Activated T-helper 2 cell treated with anti-CD3 and anti-CD28 coated beads, Interferon-gamma antibody, Interleukin-2, Interleukin-4, amounts not matched to agents 10 μg/mL and 5 μg/mL and 100 μg/mL, durations not matched to agents 14 hours and 24 hours and 36 hours (primary cell): ENCODE results near the gene AFDN. TPM values are rescaled to one million over a fixed set of nuclear protein-coding genes. Genes with fewer than 3 reads are reported as not detected.

Source experiments
- DNase-seq: peaks from one replicate; pipeline ENCODE4 v3.0.0; 2021; ENCODE audit warnings: low spot score
- H3K27ac Mint-ChIP-seq: one replicate; pipeline ENCODE4 v1.8.0; 2021; ENCODE audit warnings: mixed read lengths
- H3K27me3 Mint-ChIP-seq: one replicate; pipeline ENCODE4 v1.8.0; 2021; ENCODE audit warnings: low read depth, mixed read lengths
- H3K36me3 Mint-ChIP-seq: one replicate; pipeline ENCODE4 v1.8.0; 2021; ENCODE audit warnings: low read depth, mixed read lengths
- H3K4me1 Mint-ChIP-seq: one replicate; pipeline ENCODE4 v1.8.0; 2021; ENCODE audit warnings: low read depth, mixed read lengths
- H3K4me3 Mint-ChIP-seq: one replicate; pipeline ENCODE4 v1.8.0; 2021; ENCODE audit warnings: low read depth, mild to moderate bottlenecking, moderate library complexity, mixed read lengths
- H3K9me3 Mint-ChIP-seq: one replicate; pipeline ENCODE4 v1.8.0; 2021; ENCODE audit warnings: mixed read lengths
- intact Hi-C: fragments of 100-400 bp; cut with micrococcal nuclease; formaldehyde crosslinking; loops from one replicate; pipeline ENCODE4 v1.15.1; 2023
- total RNA-seq: library from RNA; stranded (reverse); gene quantifications from 2 replicates; pipeline ENCODE4 v1.2.3, GENCODE V29; 2022

The AFDN gene
- total RNA-seq, 1 donor from 2014 or later, result 28.2 TPM

DNA sequence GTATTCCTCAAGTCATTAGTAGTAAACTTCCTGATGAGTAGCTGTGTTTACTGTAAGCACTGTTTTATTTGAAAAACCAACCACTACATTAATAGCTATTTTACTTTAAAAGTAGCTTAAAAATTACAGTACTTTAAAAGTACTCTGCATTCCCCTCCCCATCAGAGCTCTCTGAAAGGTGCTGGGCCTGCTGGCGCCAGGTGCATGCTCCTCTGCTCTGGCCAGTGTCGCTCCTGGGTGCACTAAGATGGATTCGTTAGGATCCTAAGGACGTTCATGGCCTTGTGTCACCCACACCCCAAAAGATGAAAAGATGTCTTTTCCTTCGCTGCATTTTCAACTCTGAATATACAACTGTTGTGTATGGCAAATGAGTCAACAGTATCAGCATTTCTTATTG, 126.8 kb downstream of the AFDN start:
- no peaks in the 10 kb centered on the region for H3K36me3 Mint-ChIP-seq
- H3K27me3 Mint-ChIP-seq, result no peaks in the 10 kb centered on the region
- no peak overlapping the region for H3K4me3 Mint-ChIP-seq
- H3K4me1 Mint-ChIP-seq, result no peaks in the 10 kb centered on the region
- no peaks in the 10 kb centered on the region for H3K9me3 Mint-ChIP-seq
- no peak for DNase-seq
- intact Hi-C loops, result no loop called here
- no peak overlapping the region for H3K27ac Mint-ChIP-seq

DNA sequence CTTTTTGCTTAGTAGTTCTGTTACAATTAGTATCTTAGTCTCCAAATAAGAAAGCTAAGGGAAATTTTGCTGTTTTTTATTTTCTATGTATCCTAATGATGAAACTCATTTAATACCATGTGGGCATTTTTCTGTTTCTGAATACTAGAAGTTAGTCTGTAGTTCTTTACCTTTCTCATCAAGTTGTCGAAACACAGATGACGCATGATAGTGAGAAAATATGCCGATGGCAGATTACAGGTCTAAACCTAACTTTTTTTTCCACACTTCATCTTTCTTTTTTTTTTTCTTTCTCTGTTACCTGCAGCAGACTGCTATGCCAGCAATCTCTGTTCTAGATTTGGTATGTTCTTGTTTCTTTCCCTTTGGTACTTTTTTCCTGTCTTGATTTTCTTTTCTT, 127.4 kb downstream of the AFDN start:
- no peak for DNase-seq
- no peak overlapping the region for H3K4me3 Mint-ChIP-seq

GRCh38 chr6:167956491-167956890, 129.8 kb downstream of the AFDN start:
- Mint-ChIP-seq H3K4me1 (no peaks in the 10 kb centered on the region), H3K4me3 (no peak overlapping the region), H3K27ac (no peak overlapping the region), H3K36me3 (no peaks in the 10 kb centered on the region), H3K27me3 (peaks cover under 1% of the 10 kb centered on the region), H3K9me3 (no peaks in the 10 kb centered on the region)
- DNase-seq, result no peak
- intact Hi-C loops, result no loop called here

More for the DNA sequence above, 127.4 kb downstream of the AFDN start:
- no peaks in the 10 kb centered on the region for H3K27me3 Mint-ChIP-seq
- intact Hi-C loops, result no loop called here
- H3K4me1 Mint-ChIP-seq, result no peaks in the 10 kb centered on the region
- H3K36me3 Mint-ChIP-seq, result no peaks in the 10 kb centered on the region
- H3K9me3 Mint-ChIP-seq, result no peaks in the 10 kb centered on the region
- no peak overlapping the region for H3K27ac Mint-ChIP-seq

GRCh38 chr6:167956983-167957492, 130.3 kb downstream of the AFDN start:
- intact Hi-C loops, result no loop called here
- peaks cover 2% of the 10 kb centered on the region for H3K27me3 Mint-ChIP-seq
- H3K36me3 Mint-ChIP-seq, result no peaks in the 10 kb centered on the region
- DNase-seq, result no peak
- no peak overlapping the region for H3K4me3 Mint-ChIP-seq
- H3K4me1 Mint-ChIP-seq, result no peaks in the 10 kb centered on the region
- H3K9me3 Mint-ChIP-seq, result no peaks in the 10 kb centered on the region
- no peak overlapping the region for H3K27ac Mint-ChIP-seq

GRCh38 chr6:167957626-167958025, 130.9 kb downstream of the AFDN start:
- Mint-ChIP-seq H3K27me3 (peaks cover 2% of the 10 kb centered on the region), H3K27ac (no peak overlapping the region), H3K4me3 (no peak overlapping the region), H3K4me1 (no peaks in the 10 kb centered on the region), H3K36me3 (no peaks in the 10 kb centered on the region), H3K9me3 (no peaks in the 10 kb centered on the region)
- intact Hi-C loops, result no loop called here
- DNase-seq, result no peak

- Mint-ChIP-seq H3K4me1 (peaks cover 3% of the 10 kb centered on the region), H3K4me3 (no peak overlapping the region), H3K27ac (no peak overlapping the region), H3K9me3 (no peaks in the 10 kb centered on the region), H3K36me3 (no peaks in the 10 kb centered on the region), H3K27me3 (peaks cover 2% of the 10 kb centered on the region)
- intact Hi-C loops, result no loop called here
- DNase-seq, result no peak
Observed at GRCh38 chr6:167960579-167960978, 133.9 kb downstream of the AFDN start.

- Mint-ChIP-seq H3K27me3 (peaks cover 2% of the 10 kb centered on the region), H3K9me3 (no peaks in the 10 kb centered on the region), H3K27ac (no peak overlapping the region), H3K4me1 (peaks cover 3% of the 10 kb centered on the region), H3K4me3 (no peak overlapping the region), H3K36me3 (no peaks in the 10 kb centered on the region)
- DNase-seq, result no peak
- intact Hi-C loops, result no loop called here
Observed at GRCh38 chr6:167962711-167963110, 136.0 kb downstream of the AFDN start.

- Mint-ChIP-seq H3K36me3 (no peaks in the 10 kb centered on the region), H3K27ac (no peak overlapping the region), H3K4me1 (peaks cover 3% of the 10 kb centered on the region), H3K4me3 (no peak overlapping the region), H3K27me3 (peaks cover 2% of the 10 kb centered on the region), H3K9me3 (no peaks in the 10 kb centered on the region)
- no peak for DNase-seq
- intact Hi-C loops, result no loop called here
Observed at GRCh38 chr6:167963589-167964057, 136.9 kb downstream of the AFDN start.

- peaks cover 3% of the 10 kb centered on the region for H3K4me1 Mint-ChIP-seq
- no peaks in the 10 kb centered on the region for H3K9me3 Mint-ChIP-seq
- no peaks in the 10 kb centered on the region for H3K36me3 Mint-ChIP-seq
- peaks cover 2% of the 10 kb centered on the region for H3K27me3 Mint-ChIP-seq
- H3K4me3 Mint-ChIP-seq, result no peak overlapping the region
- no peak for DNase-seq
- intact Hi-C loops, result no loop called here
- no peak overlapping the region for H3K27ac Mint-ChIP-seq
Observed at GRCh38 chr6:167965592-167966539, 139.2 kb downstream of the AFDN start.

DNA sequence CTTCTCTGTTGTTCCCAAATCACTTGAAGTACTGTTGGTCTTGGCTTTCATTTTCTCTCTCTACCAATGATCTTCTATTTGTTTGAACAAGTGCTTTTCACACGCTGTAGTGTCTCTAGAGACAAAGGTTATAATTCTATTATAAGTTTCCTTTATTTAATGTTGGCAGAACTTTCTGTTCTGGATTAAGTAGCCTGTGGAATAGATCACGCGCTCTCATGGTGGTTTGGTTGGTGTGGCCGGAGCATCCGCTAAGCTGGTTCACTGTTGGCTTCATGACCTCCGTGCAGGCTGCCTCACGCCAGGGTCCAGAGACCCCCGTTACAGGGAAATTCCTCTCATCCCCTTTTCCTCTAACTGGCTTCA, 139.8 kb downstream of the AFDN start:
- intact Hi-C loops, result no loop called here
- H3K36me3 Mint-ChIP-seq, result no peaks in the 10 kb centered on the region
- no peak overlapping the region for H3K27ac Mint-ChIP-seq

GRCh38 chr6:167968091-167968490, 141.4 kb downstream of the AFDN start:
- no peaks in the 10 kb centered on the region for H3K36me3 Mint-ChIP-seq
- H3K27ac Mint-ChIP-seq, result no peak overlapping the region
- no peak for DNase-seq
- H3K4me1 Mint-ChIP-seq, result peaks cover 3% of the 10 kb centered on the region
- H3K4me3 Mint-ChIP-seq, result no peak overlapping the region
- H3K9me3 Mint-ChIP-seq, result no peaks in the 10 kb centered on the region
- intact Hi-C loops, result no loop called here
- H3K27me3 Mint-ChIP-seq, result no peaks in the 10 kb centered on the region

More for the DNA sequence above, 139.8 kb downstream of the AFDN start:
- Mint-ChIP-seq H3K4me3 (no peak overlapping the region), H3K9me3 (no peaks in the 10 kb centered on the region), H3K4me1 (peaks cover 3% of the 10 kb centered on the region), H3K27me3 (peaks cover under 1% of the 10 kb centered on the region)
- DNase-seq, result no peak

- no peak overlapping the region for H3K4me3 Mint-ChIP-seq
- H3K9me3 Mint-ChIP-seq, result no peaks in the 10 kb centered on the region
- intact Hi-C loops, result no loop called here
- H3K27ac Mint-ChIP-seq, result no peak overlapping the region
- H3K27me3 Mint-ChIP-seq, result no peaks in the 10 kb centered on the region
- no peaks in the 10 kb centered on the region for H3K4me1 Mint-ChIP-seq
- DNase-seq, result no peak
- no peaks in the 10 kb centered on the region for H3K36me3 Mint-ChIP-seq
Observed at GRCh38 chr6:167970230-167970629, 143.5 kb downstream of the AFDN start.

DNA sequence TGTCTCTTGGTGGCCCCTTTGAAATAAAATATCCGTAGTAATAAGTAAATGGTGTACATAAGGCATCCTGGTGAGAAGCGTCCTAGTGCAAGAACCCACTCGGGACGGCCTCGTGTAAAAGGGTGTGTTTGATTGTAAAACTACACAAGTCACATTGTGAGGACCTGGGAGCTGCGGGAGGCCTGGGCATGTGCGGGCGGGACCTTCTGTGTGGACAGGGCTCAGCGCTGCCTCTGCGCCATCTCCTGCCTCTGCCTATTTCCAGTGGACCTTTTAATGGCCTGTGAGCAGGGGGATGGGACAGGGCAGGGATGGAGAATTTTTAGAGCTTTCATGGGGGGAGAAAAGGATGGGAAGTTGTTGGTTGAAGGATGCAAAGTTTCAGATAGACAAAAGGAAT, 145.5 kb downstream of the AFDN start:
- Mint-ChIP-seq H3K9me3 (no peaks in the 10 kb centered on the region), H3K36me3 (no peaks in the 10 kb centered on the region), H3K4me3 (no peak overlapping the region), H3K27ac (no peak overlapping the region), H3K27me3 (no peaks in the 10 kb centered on the region), H3K4me1 (no peaks in the 10 kb centered on the region)
- DNase-seq, result no peak
- intact Hi-C loops, result no loop called here
